ENCODE measurements around the gene TREML1.
"Not testable (repeated sequence)": the region's sequence is repeated elsewhere in the genome, so short reads cannot be mapped to it uniquely, and the experiment has no call there.

Gene TREML1, protein sequence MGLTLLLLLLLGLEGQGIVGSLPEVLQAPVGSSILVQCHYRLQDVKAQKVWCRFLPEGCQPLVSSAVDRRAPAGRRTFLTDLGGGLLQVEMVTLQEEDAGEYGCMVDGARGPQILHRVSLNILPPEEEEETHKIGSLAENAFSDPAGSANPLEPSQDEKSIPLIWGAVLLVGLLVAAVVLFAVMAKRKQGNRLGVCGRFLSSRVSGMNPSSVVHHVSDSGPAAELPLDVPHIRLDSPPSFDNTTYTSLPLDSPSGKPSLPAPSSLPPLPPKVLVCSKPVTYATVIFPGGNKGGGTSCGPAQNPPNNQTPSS

DNA sequence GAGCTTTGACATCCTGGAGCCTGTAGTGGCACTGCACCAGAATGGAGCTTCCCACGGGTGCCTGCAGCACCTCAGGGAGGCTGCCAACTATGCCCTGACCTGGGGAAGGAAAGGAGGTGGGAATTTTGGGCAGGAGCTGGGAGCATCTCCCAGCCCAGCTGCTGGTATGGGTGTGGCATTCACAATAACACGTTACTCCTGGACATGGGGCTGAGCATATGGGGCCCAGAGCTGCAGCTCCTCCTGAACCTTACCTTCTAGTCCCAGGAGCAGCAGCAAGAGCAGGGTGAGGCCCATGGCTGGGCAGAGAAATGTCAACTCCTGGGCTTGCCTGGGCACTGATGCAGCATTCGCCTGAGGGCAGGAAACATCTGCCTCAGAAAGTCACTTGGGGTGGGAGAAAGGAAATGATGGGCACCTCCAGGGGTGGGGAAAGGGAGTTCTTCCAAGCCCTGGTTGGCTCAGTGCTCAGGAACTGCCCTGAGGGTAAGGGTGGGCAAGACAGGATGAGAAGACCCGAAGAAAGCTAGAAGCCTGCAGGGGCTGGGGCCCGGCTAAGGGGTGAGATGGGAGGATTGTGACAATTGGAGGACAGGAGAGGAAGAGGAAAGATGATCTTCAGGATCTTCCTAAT is at the start of gene TREML1:
TREML1 (minus strand) TSS at position 356 of the 634 bp plus-strand sequence; CDS start at position 297, 59 bp downstream.
- no peak for DNase-seq (ENCODE audit: low read depth)

DNA sequence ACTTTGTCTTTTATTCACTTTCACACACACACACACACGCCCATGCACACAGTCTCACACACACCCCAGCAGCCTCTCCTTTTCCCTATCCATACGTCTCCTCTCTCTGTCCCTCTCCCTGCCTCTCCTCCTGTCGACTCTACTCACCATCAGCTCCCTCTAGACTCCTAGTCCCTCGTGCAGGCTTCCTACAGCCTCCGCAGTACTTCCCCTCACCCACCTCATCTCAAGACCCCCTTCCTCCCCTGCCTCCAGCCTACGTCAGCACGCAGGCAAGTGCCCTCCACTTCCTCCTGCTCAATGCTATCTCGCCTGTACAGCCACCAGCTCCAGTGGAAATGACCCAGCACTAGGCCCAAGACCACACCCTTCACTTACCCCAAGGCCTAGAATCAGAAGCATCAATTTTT is 47.6 kb upstream of the TREML1 start:
- DNase-seq (ENCODE audit: low read depth), result no peak

DNA sequence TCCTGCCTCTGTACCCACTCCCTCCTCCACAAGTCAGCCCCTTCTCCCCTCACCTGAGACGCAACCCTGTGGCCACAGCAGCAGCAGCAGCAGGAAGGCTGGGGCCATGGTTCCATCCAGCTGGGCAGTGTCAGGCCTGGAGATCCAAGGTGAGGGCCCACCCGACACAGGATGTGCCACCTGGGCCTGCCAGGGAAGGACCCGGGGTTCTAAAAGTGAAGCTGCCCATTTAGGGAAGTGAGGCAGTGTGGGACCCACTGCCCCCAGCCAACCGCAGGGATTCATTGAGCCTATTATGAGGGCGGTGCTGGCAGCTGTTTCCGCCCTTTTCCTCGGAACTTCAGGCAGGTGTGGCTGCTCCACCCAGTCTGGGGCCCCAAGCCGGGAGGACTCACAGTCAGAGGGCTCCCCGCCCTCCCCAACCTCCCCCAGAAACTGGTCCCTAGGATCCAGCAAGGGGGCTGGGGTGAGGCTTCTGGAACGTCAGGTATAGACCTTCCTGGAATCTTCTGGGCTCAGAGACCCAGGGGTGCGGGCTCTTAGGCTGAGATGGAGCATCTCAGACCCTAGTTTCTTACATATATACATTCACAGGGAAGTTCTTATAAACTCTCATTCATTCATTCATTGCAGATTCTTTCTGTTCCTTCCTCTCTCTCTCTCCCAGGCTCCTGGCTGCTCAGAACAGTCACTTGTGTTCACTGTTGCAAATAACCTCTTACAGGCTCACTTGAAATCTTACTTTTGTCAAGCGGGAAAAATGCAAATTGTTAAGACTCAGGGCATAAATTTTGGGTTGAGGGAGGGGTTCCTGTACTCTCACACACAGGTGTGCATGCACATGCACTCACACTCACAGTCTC is 47.0 kb upstream of the TREML1 start, which contains the start of gene TREML2:
TREML2 (minus strand) TSS at position 249 of the 863 bp plus-strand sequence; CDS start at position 108, 141 bp downstream.
- DNase-seq (ENCODE audit: low read depth), result no peak

DNA sequence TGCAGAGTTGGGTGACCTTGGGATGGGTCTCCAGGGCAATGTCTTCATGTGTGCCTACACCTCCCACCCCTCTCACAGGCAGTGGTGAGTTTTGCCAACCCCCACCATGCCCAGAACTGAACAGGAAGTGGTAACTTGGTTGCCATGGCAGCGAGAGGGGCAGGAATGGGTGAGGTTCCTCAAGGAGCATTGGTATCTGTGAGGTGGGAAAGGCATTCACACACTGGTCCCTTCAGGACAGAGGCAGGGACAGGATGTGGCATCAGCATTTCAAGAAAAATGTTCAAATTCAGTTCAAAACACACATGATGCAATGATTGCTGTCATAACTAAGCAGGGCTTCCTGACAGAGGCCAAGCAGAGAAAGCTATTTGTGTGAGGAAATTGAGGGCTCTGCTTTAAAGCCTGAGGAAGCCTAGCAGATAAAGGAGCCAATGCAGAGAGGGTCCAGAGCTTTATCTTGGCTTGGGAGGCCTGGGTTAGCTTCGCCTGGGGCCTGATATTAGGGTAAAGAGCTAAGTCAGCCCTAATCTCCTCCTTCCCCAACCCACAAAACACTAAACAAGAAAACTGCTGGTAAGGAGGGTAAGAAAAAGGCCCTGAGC is 46.3 kb upstream of the TREML1 start:
- no peak for DNase-seq (ENCODE audit: low read depth)

DNA sequence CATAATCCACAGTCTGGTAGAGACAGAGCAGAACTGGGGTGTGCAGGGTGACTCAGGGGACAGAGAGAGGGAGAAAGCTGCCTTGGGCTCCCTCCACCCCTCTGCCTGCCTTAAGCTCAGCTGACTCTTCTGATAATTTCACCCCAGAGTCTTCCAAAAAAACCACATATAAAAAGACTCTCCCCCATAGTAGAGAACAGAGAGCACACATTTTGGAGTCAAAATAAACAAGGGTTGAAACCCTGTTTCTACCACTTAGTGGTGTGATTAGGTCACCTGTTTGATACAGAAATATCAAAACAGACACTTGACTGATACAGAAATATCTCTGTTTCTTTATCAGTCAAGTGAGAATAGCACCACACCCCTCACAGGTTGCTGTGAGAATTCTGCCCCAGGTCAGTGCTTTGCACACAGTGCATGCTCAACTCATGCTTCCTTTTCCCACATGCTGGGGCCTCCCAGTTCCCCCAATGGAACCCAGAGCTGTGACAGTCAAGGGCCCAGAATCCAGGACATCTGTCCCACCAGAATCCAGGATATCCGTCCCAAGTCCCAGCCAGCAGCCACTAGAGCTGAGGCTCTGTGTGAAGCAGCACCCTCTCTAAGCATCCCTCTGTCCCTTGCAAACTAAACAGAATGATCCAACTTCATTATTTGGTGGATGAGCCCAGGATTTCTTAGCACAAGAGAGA is 45.6 kb upstream of the TREML1 start:
- no peak for DNase-seq (ENCODE audit: low read depth)

DNA sequence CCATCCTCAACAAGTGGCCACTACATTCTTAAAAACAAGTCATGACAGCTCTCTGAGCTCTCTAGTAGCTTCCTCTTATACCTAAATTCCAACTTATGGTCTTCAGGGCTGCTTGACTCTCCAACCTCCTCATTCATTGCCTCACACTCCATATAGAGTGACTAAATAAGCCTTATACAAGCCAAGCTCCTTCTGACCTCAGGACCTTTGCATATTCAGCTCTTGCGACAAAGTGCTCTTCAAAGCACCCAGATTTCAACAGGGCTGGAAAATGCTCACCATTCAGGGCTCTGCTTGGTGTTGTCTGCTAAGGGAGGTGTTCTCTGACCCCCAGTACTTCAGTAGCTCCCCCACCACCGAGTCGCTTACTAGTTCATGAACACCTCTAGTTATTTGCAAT is 43.1 kb upstream of the TREML1 start:
- DNase-seq (ENCODE audit: low read depth), result no peak

DNA sequence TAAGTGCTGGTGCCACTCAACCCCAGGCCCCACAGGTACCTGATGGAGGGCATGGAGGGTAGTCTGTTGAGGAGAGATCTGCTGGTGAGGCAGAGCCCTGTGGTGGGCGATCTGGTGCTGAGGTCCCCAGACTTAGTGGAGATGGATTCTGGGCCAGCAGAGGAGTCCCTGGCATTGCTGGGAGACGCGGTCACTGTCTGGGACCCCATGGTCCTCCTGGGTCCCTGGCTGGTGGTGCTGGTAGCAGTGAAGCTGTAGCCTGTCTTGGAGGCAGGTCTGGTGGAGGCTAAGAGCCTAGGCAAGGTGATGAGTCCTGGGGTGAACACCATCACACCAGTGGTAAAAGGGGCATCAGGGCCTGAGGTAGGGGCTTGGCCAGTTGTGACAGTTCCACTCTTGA is 40.2 kb upstream of the TREML1 start:
- DNase-seq (ENCODE audit: low read depth), result no peak

DNA sequence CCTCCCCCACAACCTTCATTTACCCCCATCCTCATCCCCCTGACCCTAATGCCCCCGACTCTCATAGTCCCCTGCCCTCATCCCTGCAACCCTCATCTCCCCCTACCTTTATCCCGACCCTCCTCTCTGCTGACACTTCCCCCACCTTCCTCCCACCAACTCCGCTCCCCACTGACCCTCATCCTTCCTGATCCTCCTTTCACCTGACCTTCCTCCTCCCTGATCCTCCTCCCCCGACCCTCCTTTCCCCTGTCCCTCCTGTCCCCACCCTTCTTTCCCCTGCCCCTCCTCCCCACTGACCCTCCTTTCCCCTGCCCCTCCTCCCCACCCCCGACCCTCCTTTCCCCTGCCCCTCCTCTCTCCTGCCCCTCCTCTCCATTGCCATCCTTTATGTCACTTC is 39.7 kb upstream of the TREML1 start:
- no peak for DNase-seq (ENCODE audit: low read depth)

DNA sequence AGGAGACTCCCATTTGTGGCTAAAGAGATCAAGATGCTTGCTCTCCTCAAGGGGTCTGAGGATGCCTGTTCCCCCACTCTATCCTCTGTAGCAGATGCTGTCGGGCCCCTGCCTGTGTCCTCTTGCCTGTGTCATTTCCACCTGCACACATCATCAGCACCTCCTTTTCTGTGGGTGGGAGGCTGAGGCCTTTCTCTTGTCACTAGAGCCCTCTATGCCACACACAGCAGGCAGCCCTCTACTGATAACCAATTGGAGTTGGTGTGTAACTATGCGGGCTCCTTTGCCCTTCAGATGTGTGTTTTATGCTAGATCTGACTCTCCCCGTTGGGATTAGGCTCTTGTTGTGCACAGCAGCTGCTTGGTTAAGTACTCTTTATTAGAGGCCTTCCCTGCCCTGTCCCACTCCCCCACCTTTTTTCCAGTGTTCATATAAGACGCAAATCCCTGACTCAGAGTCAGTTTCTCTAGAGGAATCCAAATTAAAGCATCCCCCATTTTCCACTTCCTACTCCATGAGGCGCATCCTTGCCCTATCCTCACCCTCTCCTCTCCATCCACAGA is 39.1 kb upstream of the TREML1 start:
- no peak for DNase-seq (ENCODE audit: low read depth)

DNA sequence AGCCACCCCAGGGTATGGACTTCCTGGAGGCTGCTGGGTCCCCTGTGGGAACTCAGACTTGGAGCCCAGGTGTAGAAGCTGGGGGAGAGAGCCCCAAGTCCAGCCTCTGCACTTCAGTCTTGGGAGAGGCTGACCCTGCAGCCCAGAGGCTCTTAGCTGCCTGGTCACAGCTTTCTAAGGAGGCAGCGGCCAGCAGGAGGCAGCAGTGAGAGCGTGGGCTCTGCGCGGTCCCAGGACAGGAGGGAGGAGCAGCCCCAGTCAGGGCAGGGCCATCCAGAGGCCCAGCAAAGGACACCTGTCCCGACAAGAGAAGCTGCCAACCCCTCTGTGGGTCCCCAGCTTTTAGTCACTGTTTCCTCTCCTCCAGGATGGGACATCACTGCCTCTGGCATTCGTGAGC is 37.4 kb upstream of the TREML1 start:
- DNase-seq (ENCODE audit: low read depth), result no peak

DNA sequence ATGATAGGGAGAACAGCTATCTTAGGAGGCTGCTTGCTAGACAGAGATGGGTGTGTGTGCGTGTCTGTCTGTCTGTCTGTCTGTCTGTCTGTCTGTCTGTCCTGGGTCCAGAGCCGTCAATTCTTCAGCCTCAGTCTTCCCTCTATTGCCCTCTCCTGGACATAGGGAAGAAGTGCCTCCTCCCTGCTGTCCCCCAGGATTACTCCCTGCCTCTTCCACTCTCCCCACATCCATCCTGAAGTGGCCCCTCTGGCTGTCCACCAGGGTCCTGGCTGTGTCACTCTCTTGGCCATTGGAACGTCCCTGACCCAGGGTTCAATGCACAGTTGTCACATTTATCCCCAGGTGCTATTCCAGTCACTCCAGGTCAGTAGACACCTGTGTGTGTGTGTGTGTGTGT is 36.6 kb upstream of the TREML1 start:
- no peak for DNase-seq (ENCODE audit: low read depth)

DNA sequence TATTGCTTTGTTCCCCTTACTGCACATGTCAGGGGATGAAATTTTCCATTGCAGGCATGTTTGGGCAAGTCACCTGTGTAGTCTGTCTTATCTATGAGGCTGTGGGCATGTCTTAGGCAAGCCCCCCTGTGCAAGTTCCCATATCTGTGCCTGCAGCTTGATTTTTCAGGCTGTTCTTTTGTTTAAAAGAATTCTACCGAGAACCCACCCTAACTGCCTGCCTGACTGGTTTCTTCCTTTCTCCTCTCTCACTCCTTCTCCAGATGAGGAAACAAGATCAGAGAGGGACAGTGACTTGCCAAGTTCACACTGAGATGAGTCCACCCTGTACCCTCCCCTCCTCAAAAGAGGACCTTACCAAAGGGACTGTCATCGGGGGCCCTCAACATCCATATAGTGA is 35.8 kb upstream of the TREML1 start:
- DNase-seq (ENCODE audit: low read depth), result no peak

DNA sequence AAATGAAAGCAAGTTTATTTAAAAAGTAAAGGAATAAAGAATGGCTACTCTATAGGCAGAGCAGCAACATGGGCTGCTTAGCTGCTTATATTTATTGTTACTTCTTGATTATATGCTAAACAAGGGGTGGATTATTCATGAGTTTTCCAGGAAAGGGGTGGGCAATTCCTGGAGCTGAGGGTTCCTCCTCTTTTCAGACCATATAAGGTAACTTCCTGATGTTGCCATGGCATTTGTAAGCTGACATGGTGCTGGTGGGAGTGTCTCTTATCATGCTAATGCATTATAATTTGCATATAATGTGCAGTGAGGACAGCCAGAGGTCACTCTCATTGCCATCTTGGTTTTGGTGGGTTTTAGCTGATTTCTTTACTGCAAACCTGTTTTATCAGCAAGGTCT is 34.9 kb upstream of the TREML1 start:
- not testable (repeated sequence) for DNase-seq (ENCODE audit: low read depth)

DNA sequence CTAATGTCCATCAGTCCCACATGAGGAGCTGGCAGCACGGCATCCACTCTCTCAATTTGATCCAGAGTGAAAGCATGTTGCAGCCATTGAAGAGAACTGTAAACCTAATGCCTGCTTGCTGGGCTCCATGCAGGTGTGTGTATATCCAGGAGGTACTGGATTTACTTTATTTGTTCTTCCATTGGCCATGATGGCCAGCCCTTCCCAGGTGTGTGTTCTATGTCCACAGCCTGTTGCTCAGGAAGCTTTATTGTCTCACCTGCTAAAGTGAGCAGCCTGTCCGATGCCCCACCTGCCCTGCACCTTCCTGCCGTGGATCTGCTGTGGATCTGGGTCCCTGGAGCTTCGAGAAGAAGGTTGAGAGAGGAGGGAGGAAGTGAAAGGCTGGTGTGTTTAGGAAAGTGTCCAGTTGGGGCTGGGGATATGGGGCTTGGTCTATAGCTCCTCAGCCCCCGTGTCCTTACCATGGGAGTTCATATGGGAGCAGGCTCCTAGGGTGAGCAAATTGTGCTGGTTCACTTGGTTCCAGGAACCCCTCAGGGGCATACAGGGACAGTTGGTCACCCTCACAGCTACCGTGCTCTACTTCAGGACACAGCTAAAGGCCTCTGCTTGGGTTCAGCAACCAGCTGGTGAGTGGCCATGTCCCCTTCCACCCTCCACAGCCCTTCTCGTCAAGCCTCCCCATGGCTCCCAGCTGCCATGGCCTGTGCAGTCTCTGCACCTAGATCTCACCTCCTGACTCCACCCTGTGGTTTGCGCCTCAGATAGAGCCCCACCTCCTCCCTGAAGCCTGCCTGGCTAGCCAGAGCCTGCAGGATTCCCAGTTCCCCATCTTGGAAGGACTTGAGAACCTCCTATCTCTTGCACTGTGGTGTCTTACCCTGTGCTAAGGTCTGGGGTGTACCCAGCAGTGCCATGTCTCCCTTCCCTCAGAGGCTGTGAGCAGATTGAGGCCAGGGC is 34.1 kb upstream of the TREML1 start:
- no peak for DNase-seq (ENCODE audit: low read depth)

DNA sequence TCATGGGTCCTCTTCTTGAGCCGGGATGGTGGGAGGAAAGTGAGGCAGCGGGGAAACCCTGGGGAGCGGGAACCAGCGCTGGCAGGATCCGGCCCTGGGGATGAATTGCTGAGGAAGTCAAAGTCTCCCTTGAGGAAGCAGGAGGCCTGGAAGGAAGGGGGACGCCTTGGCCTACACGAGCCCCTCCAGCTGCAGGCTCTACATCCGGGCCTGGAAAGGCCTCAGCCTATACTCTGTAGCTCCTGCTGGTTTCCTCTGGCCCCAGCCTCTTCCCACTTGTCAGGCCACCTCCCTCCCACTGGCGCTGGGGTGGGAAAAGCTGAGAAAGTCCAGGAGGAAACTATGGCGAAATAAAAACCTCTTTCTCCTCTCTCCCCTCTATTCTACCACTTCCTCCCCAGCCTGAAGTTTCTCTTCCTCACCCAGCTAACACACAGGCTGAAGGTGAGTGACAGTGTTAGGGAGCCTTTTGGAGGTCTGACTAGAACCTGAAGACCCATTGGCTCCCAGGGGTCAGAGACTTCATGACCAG is 31.9 kb upstream of the TREML1 start:
- no peak for DNase-seq (ENCODE audit: low read depth)

DNA sequence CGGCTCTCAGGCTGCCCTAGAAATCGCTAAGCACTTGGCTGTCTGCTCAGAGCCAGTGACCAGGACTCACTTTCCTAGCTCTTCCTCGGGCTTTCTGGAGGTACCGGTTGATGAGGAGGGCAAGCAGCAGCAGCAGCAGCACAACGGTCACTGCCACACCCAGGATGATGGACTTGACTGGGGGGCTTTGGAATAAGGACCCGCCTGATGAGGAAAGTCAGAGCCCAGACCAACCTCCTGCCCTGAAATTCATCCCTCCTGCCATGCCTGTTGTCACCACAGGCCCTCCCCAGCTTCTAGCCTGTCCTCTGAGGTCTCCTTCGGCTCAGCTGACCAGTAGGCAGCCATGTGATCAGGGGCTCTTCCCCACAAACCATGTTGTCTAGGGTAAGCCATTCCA is 30.6 kb upstream of the TREML1 start:
- no peak for DNase-seq (ENCODE audit: low read depth)

DNA sequence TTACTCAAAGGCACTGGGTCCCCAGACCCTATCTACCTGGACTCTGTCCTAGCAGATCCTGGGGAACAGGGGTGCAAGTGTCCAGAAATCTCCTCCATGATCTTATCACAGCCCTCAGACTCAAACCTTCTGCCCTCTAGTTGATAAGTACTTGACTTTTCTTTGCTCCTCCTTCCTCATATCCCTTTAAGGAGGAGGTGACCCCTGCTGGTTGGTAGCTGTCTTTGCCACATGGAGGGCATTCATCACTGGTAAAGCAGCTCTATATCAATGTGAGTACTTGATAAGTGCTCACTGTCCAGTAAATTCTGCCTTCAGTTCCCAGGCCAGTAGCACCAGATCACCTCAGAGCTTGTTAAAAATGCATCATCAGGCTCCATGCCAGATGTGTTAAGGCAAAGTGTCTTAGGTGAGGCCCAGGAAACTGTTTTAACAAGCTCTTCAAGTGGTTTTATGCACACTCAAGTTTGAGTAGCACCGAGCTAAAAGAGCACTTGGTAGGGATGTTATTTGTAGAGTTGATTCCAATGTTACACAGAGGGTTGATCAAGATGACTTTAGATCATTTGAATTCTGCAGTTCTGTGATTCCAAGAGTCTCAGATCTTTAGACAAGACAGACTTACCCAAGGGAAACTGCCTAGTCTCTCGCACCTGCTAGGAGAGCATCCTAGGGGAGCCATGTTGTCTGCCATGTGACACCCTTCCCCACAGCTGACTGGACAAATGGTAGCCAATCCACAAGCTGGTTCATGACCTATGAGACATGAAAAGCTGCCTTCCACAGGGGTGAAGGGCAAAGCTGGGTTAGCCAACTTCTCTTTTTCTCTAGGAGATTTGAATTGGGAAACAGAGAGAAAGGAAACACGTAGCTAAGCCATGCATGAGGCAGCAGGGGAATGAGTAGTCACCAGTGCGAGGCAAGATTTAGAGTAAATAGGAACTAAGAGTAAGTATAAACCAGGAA is 28.2 kb upstream of the TREML1 start:
- DNase-seq (ENCODE audit: low read depth), result no peak

DNA sequence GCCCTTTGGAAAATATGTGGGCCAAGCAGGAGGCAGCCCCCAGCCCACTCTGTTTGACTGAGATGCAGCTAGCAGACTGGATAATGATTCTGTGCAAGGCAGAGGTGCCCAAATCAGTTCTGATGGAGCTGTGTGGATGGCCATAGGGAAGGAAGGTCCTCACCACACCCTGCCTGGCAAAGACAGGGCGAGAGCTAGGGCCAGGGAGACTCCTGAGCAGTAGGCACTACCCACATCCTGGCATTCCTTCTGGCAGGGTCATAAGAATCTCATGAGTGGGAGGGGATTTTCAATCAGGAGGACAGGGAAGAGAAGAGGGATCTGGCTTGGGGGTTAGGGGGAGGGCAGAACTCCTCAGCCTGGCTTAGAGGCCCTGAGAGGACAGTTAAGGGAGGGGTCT is 27.4 kb upstream of the TREML1 start:
- DNase-seq (ENCODE audit: low read depth), result no peak

DNA sequence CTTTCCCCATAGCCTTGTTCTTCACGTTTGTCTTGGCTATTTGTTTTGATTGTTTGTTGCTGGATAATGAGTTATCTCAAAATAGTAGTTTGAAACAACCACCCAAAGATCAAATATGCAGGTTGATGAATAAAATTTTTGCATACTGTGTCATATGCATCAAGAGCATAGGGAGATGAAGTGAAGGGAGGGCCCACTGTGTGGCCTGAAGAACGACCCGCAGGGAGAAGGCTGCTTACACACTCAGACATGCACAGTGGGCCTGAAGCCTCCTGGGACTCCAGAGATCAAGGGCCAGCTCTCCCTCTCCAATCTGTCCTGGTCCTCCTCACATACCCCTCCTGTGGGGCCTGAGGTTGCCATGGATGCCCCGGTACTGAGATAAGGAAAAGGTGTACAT is 25.0 kb upstream of the TREML1 start:
- no peak for DNase-seq (ENCODE audit: low read depth)
